CD4-positive, alpha-beta T cell (primary cell): ENCODE results near the gene KCNJ15. TPM values are rescaled to one million over a fixed set of nuclear protein-coding genes. Genes with fewer than 3 reads are reported as not detected.

Experiments
- ATAC-seq: fragments of 200-7000 bp; cut with Tn5 transposase; one replicate; pipeline ENCODE4 v1.10.0; 2022; ENCODE audit warnings: mild to moderate bottlenecking; ENCODE audit not compliant: poor library complexity
- CTCF ChIA-PET: fragments of 350-600 bp; sonication (Branson Sonifier 250); formaldehyde crosslinking; loops from one replicate; lab custom pipeline; 2021; ENCODE audit warnings: antibody characterized with exemption, inconsistent platforms; lab: Charles Lee
- POLR2A ChIA-PET: fragments of 350-600 bp; sonication (Branson Sonifier 250); formaldehyde crosslinking; loops from one replicate; lab custom pipeline; 2021; ENCODE audit warnings: antibody characterized with exemption, inconsistent platforms; lab: Charles Lee
- DNase-seq, 14 experiments: peaks; one replicate each; pipeline ENCODE4 v3.0.0-alpha.2; 2013 to 2020; ENCODE audit warnings: mixed read lengths in 2 of 14
- H3K27ac ChIP-seq, 2 donors: one replicate each; pipeline versions ENCODE4 v1.5.1 to v1.7.0; 2013; ENCODE audit warnings: low read length in 2 of 2, low read depth in 1 of 2, mild to moderate bottlenecking in 1 of 2
- H3K27me3 ChIP-seq, 2 experiments: 1 replicate in 1 of 2; 2 replicates in 1 of 2; pipeline versions ENCODE4 v1.6.1 to v1.7.0; 2013; ENCODE audit warnings: low read length in 2 of 2, control low read depth in 1 of 2, mild to moderate bottlenecking in 1 of 2, moderate library complexity in 1 of 2; ENCODE audit not compliant: insufficient read depth in 2 of 2, control insufficient read depth in 1 of 2
- H3K36me3 ChIP-seq: one replicate; pipeline ENCODE4 v1.6.1; 2013; ENCODE audit warnings: low read length, control low read depth; ENCODE audit not compliant: insufficient read depth
- H3K4me1 ChIP-seq: one replicate; pipeline ENCODE4 v1.6.1; 2013; ENCODE audit warnings: low read length, control low read depth; ENCODE audit not compliant: insufficient read depth
- H3K4me3 ChIP-seq: one replicate; pipeline ENCODE4 v1.5.1; 2013; ENCODE audit warnings: mild to moderate bottlenecking, low read length, moderate library complexity
- H3K9me3 ChIP-seq, 2 experiments: 1 replicate in 1 of 2; 2 replicates in 1 of 2; pipeline versions ENCODE4 v1.6.1 to v1.7.0; 2013; ENCODE audit warnings: low read length in 2 of 2, mild to moderate bottlenecking in 2 of 2, control low read depth in 1 of 2, moderate library complexity in 1 of 2; ENCODE audit not compliant: control insufficient read depth in 1 of 2, insufficient read depth in 1 of 2
- H3K27ac Mint-ChIP-seq: one replicate; pipeline ENCODE4 v1.8.0; 2020; ENCODE audit warnings: mixed read lengths
- H3K27me3 Mint-ChIP-seq: one replicate; pipeline ENCODE4 v1.8.0; 2021; ENCODE audit warnings: mixed read lengths
- H3K36me3 Mint-ChIP-seq: one replicate; pipeline ENCODE4 v1.8.0; 2021; ENCODE audit warnings: low read depth, mixed read lengths
- H3K4me1 Mint-ChIP-seq: one replicate; pipeline ENCODE4 v1.8.0; 2021; ENCODE audit warnings: low read depth, mixed read lengths
- H3K4me3 Mint-ChIP-seq: one replicate; pipeline ENCODE4 v1.8.0; 2020; ENCODE audit warnings: mild to moderate bottlenecking, mixed read lengths
- H3K9me3 Mint-ChIP-seq: one replicate; pipeline ENCODE4 v1.8.0; 2020; ENCODE audit warnings: mixed read lengths
- CTCF ChIP-seq: fragments of 200-600 bp; IDR thresholded peaks from one replicate; pipeline ENCODE4 v1.8.0; 2022; ENCODE audit warnings: antibody characterized with exemption, mild to moderate bottlenecking
- intact Hi-C, 2 experiments: fragments of 100-400 bp; cut with DNase I in 1 of 2; cut with micrococcal nuclease in 1 of 2; formaldehyde crosslinking; loops; one replicate each; pipeline versions ENCODE4 v1.15.1 to v1.9.0; 2023 to 2025; cut with DNase I, micrococcal nuclease
- total RNA-seq, 174 experiments: library from RNA in 2 of 174; stranded (reverse) in 2 of 174; gene quantifications; one replicate each; pipeline ENCODE4 v1.2.3 and lab custom pipeline; 2021 to 2026

KCNJ15 gene
- total RNA-seq, 2 experiments from 2014 or later, result 0.19 TPM; not detected in 1

- CTCF ChIA-PET, result no interaction called here
- Histone ChIP-seq H3K4me1 (no peaks in the 10 kb centered on the region), H3K4me3 (no peak overlapping the region), H3K9me3 (no peaks in the 10 kb centered on the region), H3K36me3 (no peaks in the 10 kb centered on the region), H3K27me3 (no peaks in the 10 kb centered on the region), H3K27ac (no peak overlapping the region)
- POLR2A ChIA-PET, result no interaction called here
- DNase-seq (peak in 3 of 14 experiments; percentile 21 to 54 (median 43)), ATAC-seq (no peak)
- H3K27ac Mint-ChIP-seq, result no peak overlapping the region
- no peak overlapping the region for H3K4me3 Mint-ChIP-seq
- H3K27me3 Mint-ChIP-seq, result no peaks in the 10 kb centered on the region
- no peaks in the 10 kb centered on the region for H3K9me3 Mint-ChIP-seq
- intact Hi-C loops, result no loop called here
- TF ChIP-seq CTCF, result no peak
- no peaks in the 10 kb centered on the region for H3K36me3 Mint-ChIP-seq
- no peaks in the 10 kb centered on the region for H3K4me1 Mint-ChIP-seq
Measured at GRCh38 chr21:38273745-38274542, 17.2 kb downstream of the KCNJ15 start.

GRCh38 chr21:38277501-38278131, 20.8 kb downstream of the KCNJ15 start:
- intact Hi-C loops, result no loop called here
- Histone ChIP-seq H3K27ac (no peak overlapping the region), H3K9me3 (no peaks in the 10 kb centered on the region), H3K4me3 (no peak overlapping the region), H3K4me1 (no peaks in the 10 kb centered on the region), H3K36me3 (no peaks in the 10 kb centered on the region), H3K27me3 (no peaks in the 10 kb centered on the region)
- Mint-ChIP-seq H3K9me3 (no peaks in the 10 kb centered on the region), H3K36me3 (no peaks in the 10 kb centered on the region), H3K4me3 (no peak overlapping the region), H3K4me1 (no peaks in the 10 kb centered on the region), H3K27me3 (no peaks in the 10 kb centered on the region), H3K27ac (no peak overlapping the region)
- CTCF ChIA-PET, result no interaction called here
- POLR2A ChIA-PET, result no interaction called here
- no peak for ATAC-seq
- TF ChIP-seq CTCF, result no peak
- peak in 4 of 14 experiments; percentile 8 to 74 (median 50) for DNase-seq

GRCh38 chr21:38280454-38280853, 23.7 kb downstream of the KCNJ15 start:
- intact Hi-C loops, result no loop called here
- H3K36me3 Mint-ChIP-seq, result no peaks in the 10 kb centered on the region
- H3K4me1 ChIP-seq, result no peaks in the 10 kb centered on the region
- DNase-seq (no peak), ATAC-seq (no peak)
- TF ChIP-seq CTCF, result no peak
- H3K27ac ChIP-seq, result no peak overlapping the region
- POLR2A ChIA-PET, result no interaction called here
- H3K27ac Mint-ChIP-seq, result no peak overlapping the region
- no peaks in the 10 kb centered on the region for H3K4me1 Mint-ChIP-seq
- H3K9me3 ChIP-seq, result no peaks in the 10 kb centered on the region
- no peaks in the 10 kb centered on the region for H3K36me3 ChIP-seq
- H3K27me3 Mint-ChIP-seq, result no peaks in the 10 kb centered on the region
- CTCF ChIA-PET, result no interaction called here
- no peak overlapping the region for H3K4me3 Mint-ChIP-seq
- no peaks in the 10 kb centered on the region for H3K9me3 Mint-ChIP-seq
- H3K27me3 ChIP-seq, result no peaks in the 10 kb centered on the region
- no peak overlapping the region for H3K4me3 ChIP-seq
